Smooth muscle cell (in vitro differentiated cells): ENCODE measurements around the gene PARP2. TPM values are rescaled to one million over a fixed set of nuclear protein-coding genes. Genes with fewer than 3 reads are reported as not detected.

Experiments used
- DNase-seq: peaks from one replicate; lab custom pipeline; 2025; ENCODE audit not compliant: unreplicated experiment; lab: John Stamatoyannopoulos, UW
- H2AFZ ChIP-seq: fragments of 200-600 bp; sonication (generic); 2 replicates; pipeline ENCODE4 v1.6.0; 2016; ENCODE audit warnings: antibody characterized with exemption, low read depth, mild to moderate bottlenecking
- H3F3A ChIP-seq: fragments of 200-600 bp; sonication (generic); 2 replicates; pipeline ENCODE4 v1.6.0; 2017; ENCODE audit warnings: antibody characterized with exemption, low read depth
- H3K27ac ChIP-seq: fragments of 200-600 bp; sonication (generic); 2 replicates; pipeline ENCODE4 v1.5.1; 2016; ENCODE audit warnings: low read depth, mild to moderate bottlenecking
- H3K27me3 ChIP-seq: fragments of 200-600 bp; sonication (generic); 2 replicates; pipeline ENCODE4 v1.6.1; 2016; ENCODE audit warnings: low read depth, mild to moderate bottlenecking
- H3K36me3 ChIP-seq: fragments of 200-600 bp; sonication (generic); 2 replicates; pipeline ENCODE4 v1.5.1; 2016; ENCODE audit warnings: low read depth
- H3K4me1 ChIP-seq: fragments of 200-600 bp; sonication (generic); 2 replicates; pipeline ENCODE4 v1.5.1; 2016; ENCODE audit warnings: low read depth
- H3K4me2 ChIP-seq: fragments of 200-600 bp; sonication (generic); 2 replicates; pipeline ENCODE4 v1.6.0; 2016; ENCODE audit warnings: mild to moderate bottlenecking
- H3K4me3 ChIP-seq: fragments of 200-600 bp; sonication (generic); 2 replicates; pipeline ENCODE4 v1.5.1; 2016; ENCODE audit warnings: mild to moderate bottlenecking
- H3K79me2 ChIP-seq: fragments of 200-600 bp; sonication (generic); 2 replicates; pipeline ENCODE4 v1.6.0; 2016; ENCODE audit warnings: low read depth, mild to moderate bottlenecking
- H3K9ac ChIP-seq: fragments of 200-600 bp; sonication (generic); 2 replicates; pipeline ENCODE4 v1.6.0; 2016; ENCODE audit warnings: low read depth
- H3K9me3 ChIP-seq: fragments of 200-600 bp; sonication (generic); replicated peaks from 2 replicates; pipeline ENCODE4 v1.5.1; 2016; ENCODE audit warnings: low read depth
- H4K20me1 ChIP-seq: fragments of 200-600 bp; sonication (generic); 2 replicates; pipeline ENCODE4 v1.6.0; 2016; ENCODE audit warnings: low read depth
- CTCF ChIP-seq: fragments of 200-600 bp; sonication (generic); IDR thresholded peaks from 2 replicates; pipeline ENCODE4 v1.5.1; 2017; ENCODE audit warnings: borderline replicate concordance, mild to moderate bottlenecking, antibody characterized with exemption; ENCODE audit not compliant: insufficient read depth, poor library complexity, severe bottlenecking
- WGBS: methylation state at CpG from one replicate; pipeline ENCODE4 v1.1.7; 2016; ENCODE audit warnings: low lambda C conversion rate; 5-methylcytosine and 5-hydroxymethylcytosine counted together
- polyA plus RNA-seq: library from polyadenylated mRNA; unstranded; fragments of >200 nt; fragmentation: Nextera tagmentation; extraction: Ambion mirVana; gene quantifications from 2 replicates; pipeline ENCODE4 v1.2.1, GENCODE V29; 2016
- total RNA-seq: library from RNA; depleted of rRNA; stranded (reverse); fragments of >200 nt; gene quantifications from 2 replicates; pipeline ENCODE4 v1.2.3, GENCODE V29; 2014

Gene PARP2
- total and polyA plus RNA-seq, 2 experiments from 2014 or later: 29.2 to 38.7 TPM

DNA sequence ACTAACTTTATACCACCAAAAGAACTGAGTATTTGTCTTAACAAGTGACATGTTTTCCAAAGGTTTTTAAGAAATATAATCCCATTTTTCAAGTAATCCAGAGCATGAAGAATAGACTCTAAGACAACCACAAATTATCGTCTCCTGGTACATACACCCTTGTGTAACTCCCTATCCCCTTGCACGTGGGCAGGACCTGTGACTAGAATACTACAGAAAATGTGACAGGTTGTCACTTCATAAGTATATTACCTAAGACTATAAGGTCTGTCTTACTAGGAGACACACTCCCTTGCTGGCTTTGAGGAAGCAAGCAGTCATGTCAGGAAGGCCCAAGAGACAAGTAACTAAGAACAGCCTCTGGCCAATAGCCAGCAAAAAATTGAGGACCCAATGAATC lies 29.4 kb upstream of the PARP2 start:
- no peaks in the 10 kb centered on the region for H3K9me3 ChIP-seq
- no peak overlapping the region for H3K27ac ChIP-seq
- whole genome bisulfite sequencing: 100% methylated on average over 2 of the region's 2 CpGs
- no peaks in the 10 kb centered on the region for H4K20me1 ChIP-seq
- no peaks in the 10 kb centered on the region for H3K4me1 ChIP-seq
- H3K4me3 ChIP-seq: no peak overlapping the region
- TF ChIP-seq CTCF: no peak
- no peaks in the 10 kb centered on the region for H3F3A ChIP-seq
- no peak overlapping the region for H3K4me2 ChIP-seq
- H3K36me3 ChIP-seq: peaks cover 35% of the 10 kb centered on the region
- DNase-seq: no peak
- H3K79me2 ChIP-seq: no peaks in the 10 kb centered on the region
- H2AFZ ChIP-seq: no peak overlapping the region
- H3K27me3 ChIP-seq: no peaks in the 10 kb centered on the region
- H3K9ac ChIP-seq: no peak overlapping the region

- H3F3A ChIP-seq: no peaks in the 10 kb centered on the region
- peaks cover 8% of the 10 kb centered on the region for H3K79me2 ChIP-seq
- peaks cover 18% of the 10 kb centered on the region for H4K20me1 ChIP-seq
- no peaks in the 10 kb centered on the region for H3K27me3 ChIP-seq
- DNase-seq: no peak
- no peaks in the 10 kb centered on the region for H3K4me1 ChIP-seq
- H3K9me3 ChIP-seq: no peaks in the 10 kb centered on the region
- H3K27ac ChIP-seq: no peak overlapping the region
- H3K4me2 ChIP-seq: no peak overlapping the region
- no peak overlapping the region for H3K4me3 ChIP-seq
- TF ChIP-seq CTCF: no peak
- 98% methylated on average over 16 of the region's 16 CpGs for WGBS
- peaks cover 51% of the 10 kb centered on the region for H3K36me3 ChIP-seq
- H2AFZ ChIP-seq: no peak overlapping the region
- H3K9ac ChIP-seq: no peak overlapping the region
Observed at GRCh38 chr14:20317720-20318119, 25.7 kb upstream of the PARP2 start.

GRCh38 chr14:20327005-20327869 lies 16.2 kb upstream of the PARP2 start:
- H3K27ac ChIP-seq: peak overlapping the region; percentile 44

More at GRCh38 chr14:20327005-20327869, 16.2 kb upstream of the PARP2 start:
- WGBS: 70% methylated on average over 8 of the region's 8 CpGs
- Histone ChIP-seq H2AFZ (no peak overlapping the region), H4K20me1 (peaks cover 29% of the 10 kb centered on the region), H3K79me2 (peaks cover 68% of the 10 kb centered on the region), H3F3A (peaks cover 10% of the 10 kb centered on the region), H3K9me3 (no peaks in the 10 kb centered on the region), H3K4me3 (no peak overlapping the region), H3K27me3 (no peaks in the 10 kb centered on the region), H3K4me2 (peak overlapping the region; percentile 30), H3K4me1 (peaks cover 14% of the 10 kb centered on the region), H3K36me3 (peaks cover 11% of the 10 kb centered on the region), H3K9ac (no peak overlapping the region)
- peak; percentile 68 for TF ChIP-seq CTCF
- DNase-seq: no peak
